Spinal cord (tissue), 10 donors: Measurements from ENCODE around the gene CD300LB. TPM values are rescaled to one million over a fixed set of nuclear protein-coding genes. Genes with fewer than 3 reads are reported as not detected.

ENCODE experiments used
- DNase-seq, 6 donors: peaks; one replicate each; pipeline versions ENCODE4 v3.0.0 to v3.0.0-alpha.2; 2013 to 2015; ENCODE audit warnings: low spot score in 6 of 6, low read depth in 4 of 6
- H3K27ac ChIP-seq: one replicate; pipeline ENCODE4 v1.5.1; 2013; ENCODE audit warnings: low read depth, low read length, control low read depth
- H3K27me3 ChIP-seq: one replicate; pipeline ENCODE4 v1.6.1; 2013; ENCODE audit warnings: low read length; ENCODE audit not compliant: control insufficient read depth, insufficient read depth
- H3K36me3 ChIP-seq: one replicate; pipeline ENCODE4 v1.6.1; 2013; ENCODE audit warnings: low read length; ENCODE audit not compliant: control insufficient read depth, insufficient read depth
- H3K4me1 ChIP-seq: one replicate; pipeline ENCODE4 v1.6.1; 2013; ENCODE audit warnings: low read length; ENCODE audit not compliant: control insufficient read depth, insufficient read depth
- H3K4me3 ChIP-seq: one replicate; pipeline ENCODE4 v1.5.1; 2013; ENCODE audit warnings: low read depth, low read length, control low read depth
- H3K9me3 ChIP-seq: one replicate; pipeline ENCODE4 v1.6.1; 2013; ENCODE audit warnings: low read length; ENCODE audit not compliant: control insufficient read depth, insufficient read depth
- whole genome bisulfite sequencing: methylation state at CpG from one replicate; pipeline ENCODE4 v1.1.5; 2013; ENCODE audit warnings: missing lambda C conversion rate; ENCODE audit not compliant: insufficient coverage; 5-methylcytosine and 5-hydroxymethylcytosine counted together
- polyA plus RNA-seq, 2 donors: library from polyadenylated mRNA; unstranded; fragments of 120-200 nt; gene quantifications; one replicate each; pipeline ENCODE4 v1.2.1, GENCODE V29; 2013; ENCODE audit not compliant: insufficient read length in 2 of 2
- total RNA-seq, 2 donors: library from RNA; depleted of rRNA in 1 of 2; stranded (reverse); fragments of 120-200 nt in 1 of 2; fragments of >200 nt in 1 of 2; gene quantifications; one replicate each; pipeline versions ENCODE4 v1.2.3 to v1.2.4, GENCODE V29; 2013 to 2014
- donor health status: healthy.

CD300LB gene
- total and polyA plus RNA-seq, 4 donors, result 0.14 to 0.30 TPM; not detected in 2

GRCh38 chr17:74485022-74485743 lies 46.1 kb downstream of the CD300LB start:
- H3K4me3 ChIP-seq, result no peak overlapping the region
- H3K27ac ChIP-seq, result no peak overlapping the region
- no peaks in the 10 kb centered on the region for H3K36me3 ChIP-seq
- no peaks in the 10 kb centered on the region for H3K9me3 ChIP-seq
- no peaks in the 10 kb centered on the region for H3K27me3 ChIP-seq
- no peaks in the 10 kb centered on the region for H3K4me1 ChIP-seq
- no peak for DNase-seq
- WGBS, result 84% methylated on average over 6 of the region's 9 CpGs

DNA sequence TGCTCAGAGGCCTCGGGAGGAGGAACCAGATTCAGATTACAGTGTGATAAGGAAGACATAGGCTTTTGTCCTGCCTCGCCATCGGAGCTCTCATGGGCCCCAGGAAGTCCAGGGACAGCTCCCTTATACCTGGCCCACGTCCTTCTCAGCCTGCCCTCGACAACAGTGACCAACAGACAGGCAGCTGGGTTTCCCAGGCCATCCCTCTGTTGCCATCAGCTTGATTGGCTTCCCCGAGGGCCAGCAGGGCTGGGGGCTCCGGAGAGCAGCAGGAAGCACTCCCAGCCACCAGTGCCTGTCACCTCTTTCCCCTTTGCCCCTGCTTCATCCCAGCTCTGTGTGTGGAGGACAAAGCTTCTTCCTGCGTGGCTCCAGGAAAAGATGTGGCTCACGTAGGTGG lies 47.2 kb downstream of the CD300LB start:
- no peaks in the 10 kb centered on the region for H3K9me3 ChIP-seq
- 75% methylated on average over 9 of the region's 9 CpGs for WGBS
- no peak overlapping the region for H3K4me3 ChIP-seq
- H3K36me3 ChIP-seq, result no peaks in the 10 kb centered on the region
- H3K4me1 ChIP-seq, result no peaks in the 10 kb centered on the region
- no peaks in the 10 kb centered on the region for H3K27me3 ChIP-seq
- H3K27ac ChIP-seq, result no peak overlapping the region
- no peak for DNase-seq

DNA sequence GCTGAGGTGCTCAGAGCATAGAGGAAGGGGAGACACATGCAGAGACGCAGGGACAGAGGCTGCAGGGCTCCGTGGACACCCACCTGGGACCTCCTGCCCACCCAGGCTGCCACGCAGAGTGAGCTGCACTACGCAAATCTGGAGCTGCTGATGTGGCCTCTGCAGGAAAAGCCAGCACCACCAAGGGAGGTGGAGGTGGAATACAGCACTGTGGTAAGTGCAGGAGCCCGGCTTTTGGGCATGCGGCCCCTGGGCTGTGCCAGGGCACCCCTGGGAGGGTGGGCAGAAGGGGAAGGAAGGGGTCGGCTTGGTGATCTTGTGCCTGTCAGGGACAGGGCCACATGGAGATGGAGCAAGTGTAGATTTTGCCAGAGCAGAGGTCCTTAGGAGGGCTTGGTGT lies 49.7 kb downstream of the CD300LB start:
- no peaks in the 10 kb centered on the region for H3K27me3 ChIP-seq
- no peak overlapping the region for H3K4me3 ChIP-seq
- H3K36me3 ChIP-seq, result no peaks in the 10 kb centered on the region
- H3K27ac ChIP-seq, result no peak overlapping the region
- H3K9me3 ChIP-seq, result no peaks in the 10 kb centered on the region
- no peak for DNase-seq
- H3K4me1 ChIP-seq, result no peaks in the 10 kb centered on the region
- 92% methylated on average over 7 of the region's 7 CpGs for WGBS

- Histone ChIP-seq H3K4me3 (no peak overlapping the region), H3K27ac (no peak overlapping the region), H3K9me3 (peaks cover 4% of the 10 kb centered on the region), H3K36me3 (no peaks in the 10 kb centered on the region), H3K4me1 (no peaks in the 10 kb centered on the region), H3K27me3 (no peaks in the 10 kb centered on the region)
- WGBS, result 83% methylated on average over 7 of the region's 8 CpGs
- DNase-seq, result no peak
Measured at GRCh38 chr17:74480290-74480689, 51.0 kb downstream of the CD300LB start.

DNA sequence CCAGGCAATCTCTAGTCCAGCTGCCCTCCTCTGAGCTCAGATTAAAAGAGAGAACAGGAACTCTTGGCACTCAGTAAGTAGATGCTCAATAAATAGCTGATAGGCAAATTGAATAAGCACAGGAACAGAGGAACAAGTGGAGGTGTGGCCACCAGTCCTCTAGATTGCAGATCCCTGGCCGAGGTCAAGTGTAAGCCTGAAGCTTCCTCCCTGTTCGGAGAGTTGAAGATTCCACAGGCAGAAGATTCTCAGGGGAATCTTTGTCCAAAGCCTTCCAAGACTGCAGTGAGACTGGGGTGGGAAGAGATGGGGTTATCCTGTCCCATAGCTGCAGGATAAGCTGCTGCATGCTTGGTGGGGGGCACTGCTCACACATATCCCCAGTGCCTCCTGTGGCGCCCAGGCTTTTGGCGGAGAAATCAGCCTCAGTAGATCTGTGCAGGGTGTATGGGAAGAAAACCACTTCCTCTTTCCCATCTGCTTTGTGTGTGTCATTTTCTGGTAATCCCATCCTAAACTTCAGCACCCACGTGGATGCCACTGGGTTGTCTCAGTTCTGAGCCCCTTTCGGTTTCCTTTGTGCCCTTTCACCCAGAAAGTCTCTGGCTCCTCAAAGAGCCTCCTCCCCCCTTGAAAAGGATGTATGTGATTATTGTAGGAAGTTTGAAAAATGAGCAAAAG lies 52.7 kb downstream of the CD300LB start:
- no peaks in the 10 kb centered on the region for H3K4me1 ChIP-seq
- H3K9me3 ChIP-seq, result peaks cover 4% of the 10 kb centered on the region
- 65% methylated on average over 2 of the region's 6 CpGs for WGBS
- H3K4me3 ChIP-seq, result no peak overlapping the region
- H3K27ac ChIP-seq, result no peak overlapping the region
- DNase-seq, result no peak
- no peaks in the 10 kb centered on the region for H3K27me3 ChIP-seq
- no peaks in the 10 kb centered on the region for H3K36me3 ChIP-seq

- Histone ChIP-seq H3K4me1 (no peaks in the 10 kb centered on the region), H3K36me3 (no peaks in the 10 kb centered on the region), H3K9me3 (peaks cover 4% of the 10 kb centered on the region), H3K4me3 (no peak overlapping the region), H3K27ac (no peak overlapping the region), H3K27me3 (no peaks in the 10 kb centered on the region)
- no peak for DNase-seq
- 76% methylated on average over 2 of the region's 4 CpGs for WGBS
Measured at GRCh38 chr17:74477411-74477810, 53.9 kb downstream of the CD300LB start.

DNA sequence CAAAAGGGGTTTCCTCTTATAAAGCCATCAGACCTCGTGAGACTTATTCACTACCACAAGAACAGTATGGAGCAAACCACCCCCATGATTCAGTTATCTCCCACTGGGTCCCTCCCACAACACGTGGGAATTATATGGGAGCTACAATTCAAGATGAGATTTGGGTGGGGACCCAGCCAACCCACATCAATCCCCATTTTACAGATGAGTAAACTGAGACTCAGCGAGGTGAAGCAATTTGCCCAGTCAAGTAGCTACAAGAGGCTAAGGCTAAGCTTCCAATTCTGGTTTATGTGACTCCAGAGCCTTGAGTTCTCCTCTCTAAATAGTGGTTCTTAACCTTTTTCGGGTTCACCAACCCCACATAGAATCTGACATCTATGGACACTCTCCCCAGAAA lies 56.1 kb downstream of the CD300LB start:
- H3K4me3 ChIP-seq, result no peak overlapping the region
- H3K4me1 ChIP-seq, result no peaks in the 10 kb centered on the region
- no peak overlapping the region for H3K27ac ChIP-seq
- peaks cover 4% of the 10 kb centered on the region for H3K9me3 ChIP-seq
- no peaks in the 10 kb centered on the region for H3K27me3 ChIP-seq
- no peaks in the 10 kb centered on the region for H3K36me3 ChIP-seq
- no peak for DNase-seq
- 100% methylated on average over 3 of the region's 4 CpGs for WGBS

GRCh38 chr17:74474043-74474792 lies 57.1 kb downstream of the CD300LB start:
- 85% methylated on average over 8 of the region's 9 CpGs for WGBS
- Histone ChIP-seq H3K4me3 (no peak overlapping the region), H3K27ac (no peak overlapping the region), H3K36me3 (no peaks in the 10 kb centered on the region), H3K27me3 (no peaks in the 10 kb centered on the region), H3K4me1 (no peaks in the 10 kb centered on the region), H3K9me3 (peaks cover 4% of the 10 kb centered on the region)
- no peak for DNase-seq

DNA sequence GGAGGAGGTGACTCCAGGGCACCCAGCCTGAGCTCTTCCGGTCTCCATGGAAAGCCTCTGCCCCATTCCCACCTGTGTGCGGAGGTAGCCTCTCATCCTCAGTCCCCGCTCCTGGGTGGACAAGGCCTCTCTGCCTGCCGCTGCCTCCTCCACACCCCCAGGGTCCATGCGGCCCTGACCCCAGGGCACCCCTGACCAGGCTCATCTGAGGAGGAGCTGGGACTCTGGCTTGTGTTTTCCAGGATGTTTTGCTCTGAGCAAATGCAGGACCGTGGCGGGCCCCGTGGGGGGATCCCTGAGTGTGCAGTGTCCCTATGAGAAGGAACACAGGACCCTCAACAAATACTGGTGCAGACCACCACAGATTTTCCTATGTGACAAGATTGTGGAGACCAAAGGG lies 58.0 kb downstream of the CD300LB start:
- no peak overlapping the region for H3K27ac ChIP-seq
- H3K27me3 ChIP-seq, result no peaks in the 10 kb centered on the region
- no CpG with 5 or more reads among the region's 8 CpGs for WGBS
- DNase-seq, result no peak
- no peaks in the 10 kb centered on the region for H3K4me1 ChIP-seq
- no peak overlapping the region for H3K4me3 ChIP-seq
- peaks cover 4% of the 10 kb centered on the region for H3K9me3 ChIP-seq
- no peaks in the 10 kb centered on the region for H3K36me3 ChIP-seq
